ENCODE measurements around the gene PSMB3. TPM values are rescaled to one million over a fixed set of nuclear protein-coding genes. Genes with fewer than 3 reads are reported as not detected.

The PSMB3 gene
- polyA plus RNA-seq, 1 donor (not counting 4 experiments of a cell fraction or from before 2014, with no cell fraction given) = 294 TPM

DNA sequence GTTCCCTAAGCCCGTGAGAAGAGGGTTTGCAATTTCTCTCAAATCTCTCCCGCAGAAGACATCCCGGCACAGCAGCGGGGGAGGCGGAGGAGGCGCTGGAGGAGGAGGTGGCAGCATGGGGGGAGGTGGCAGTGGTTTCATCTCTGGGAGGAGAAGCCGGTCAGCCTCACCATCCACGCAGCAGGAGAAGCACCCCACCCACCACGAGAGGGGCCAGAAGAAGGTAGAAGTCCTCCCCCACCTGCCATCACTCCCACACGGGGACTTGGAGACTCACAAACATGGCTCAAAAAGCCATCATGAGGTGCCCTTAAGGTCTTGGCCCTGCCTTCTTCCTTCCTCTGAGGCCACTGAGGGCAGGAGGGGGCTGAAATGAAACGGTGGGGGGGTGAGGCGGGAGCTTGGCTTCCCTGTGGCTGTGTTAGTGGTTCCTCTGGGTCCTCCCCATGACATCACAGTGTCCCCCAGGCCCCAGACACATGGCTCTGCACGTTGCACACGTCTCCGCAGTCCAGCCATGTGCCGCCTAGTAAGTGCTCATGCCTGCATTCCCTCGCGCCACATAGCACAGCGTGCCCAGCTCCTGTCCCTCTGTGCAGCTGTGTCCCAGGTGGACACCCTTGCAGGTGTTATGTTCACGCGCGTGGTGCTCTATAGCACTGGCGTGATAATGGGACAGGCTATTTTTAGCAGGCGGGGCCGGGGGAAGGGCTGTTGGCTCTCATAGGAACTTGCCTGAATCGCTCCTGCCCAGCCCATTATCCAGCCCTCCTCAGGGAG lies 40.6 kb upstream of the PSMB3 start:
- H3K36me3 ChIP-seq (ENCODE audit: control insufficient read depth in 2 of 2, extremely low read depth in 1 of 2, insufficient read depth in 2 of 2, low read length in 2 of 2) = peaks cover 18 to 37% of the 10 kb centered on the region in 2 experiments

GRCh38 chr17:38712593-38712992 lies 39.9 kb upstream of the PSMB3 start:
- H3K9ac ChIP-seq (ENCODE audit: control insufficient read depth, extremely low read depth, insufficient read depth, low read length) = no peak overlapping the region
- no peak overlapping the region for H3K4me3 ChIP-seq (ENCODE audit: control insufficient read depth in 2 of 3, extremely low read depth in 1 of 3, insufficient read depth in 2 of 3, low read depth in 1 of 3, low read length in 3 of 3)
- no peak overlapping the region for H2AFZ ChIP-seq (ENCODE audit: control insufficient read depth, low read length)
- H3K27me3 ChIP-seq (ENCODE audit: control insufficient read depth, extremely low read depth, insufficient read depth, low read length) = no peaks in the 10 kb centered on the region
- no peak overlapping the region for H3K27ac ChIP-seq (ENCODE audit: control insufficient read depth, insufficient read depth, low read length)
- no peaks in the 10 kb centered on the region for H3K79me2 ChIP-seq (ENCODE audit: control insufficient read depth, insufficient read depth, low read length)
- H3K9me3 ChIP-seq (ENCODE audit: control insufficient read depth, low read depth, low read length) = no peaks in the 10 kb centered on the region
- no peak for TF ChIP-seq EZH2 (IDR thresholded peaks at IDR 0.05; ENCODE audit: low read length)
- TF ChIP-seq, protein P1, sequence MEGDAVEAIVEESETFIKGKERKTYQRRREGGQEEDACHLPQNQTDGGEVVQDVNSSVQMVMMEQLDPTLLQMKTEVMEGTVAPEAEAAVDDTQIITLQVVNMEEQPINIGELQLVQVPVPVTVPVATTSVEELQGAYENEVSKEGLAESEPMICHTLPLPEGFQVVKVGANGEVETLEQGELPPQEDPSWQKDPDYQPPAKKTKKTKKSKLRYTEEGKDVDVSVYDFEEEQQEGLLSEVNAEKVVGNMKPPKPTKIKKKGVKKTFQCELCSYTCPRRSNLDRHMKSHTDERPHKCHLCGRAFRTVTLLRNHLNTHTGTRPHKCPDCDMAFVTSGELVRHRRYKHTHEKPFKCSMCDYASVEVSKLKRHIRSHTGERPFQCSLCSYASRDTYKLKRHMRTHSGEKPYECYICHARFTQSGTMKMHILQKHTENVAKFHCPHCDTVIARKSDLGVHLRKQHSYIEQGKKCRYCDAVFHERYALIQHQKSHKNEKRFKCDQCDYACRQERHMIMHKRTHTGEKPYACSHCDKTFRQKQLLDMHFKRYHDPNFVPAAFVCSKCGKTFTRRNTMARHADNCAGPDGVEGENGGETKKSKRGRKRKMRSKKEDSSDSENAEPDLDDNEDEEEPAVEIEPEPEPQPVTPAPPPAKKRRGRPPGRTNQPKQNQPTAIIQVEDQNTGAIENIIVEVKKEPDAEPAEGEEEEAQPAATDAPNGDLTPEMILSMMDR (optimal IDR thresholded peaks at IDR 0.05 in 1 of 3, IDR thresholded peaks at IDR 0.05 in 1 of 3, conservative IDR thresholded peaks at IDR 0.05 in 1 of 3; ENCODE audit: extremely low read depth in 1 of 3, insufficient read depth in 2 of 3, low read length in 3 of 3) = no peak
- dilution Hi-C loops (cut with MboI; ENCODE audit: extremely low pct_ligation_motif_present, low sequenced_read_pairs) = no loop called here
- peaks cover 18 to 43% of the 10 kb centered on the region in 2 experiments for H3K36me3 ChIP-seq (ENCODE audit: control insufficient read depth in 2 of 2, extremely low read depth in 1 of 2, insufficient read depth in 2 of 2, low read length in 2 of 2)
- H4K20me1 ChIP-seq (ENCODE audit: control insufficient read depth, extremely low read depth, insufficient read depth, low read length) = no peaks in the 10 kb centered on the region
- DNase-seq (ENCODE audit: low read depth, low spot score) (no peak), FAIRE-seq (no peak)
- no peaks in the 10 kb centered on the region for H3K9me1 ChIP-seq (ENCODE audit: control insufficient read depth, extremely low read depth, insufficient read depth, low read length)
- H3K4me2 ChIP-seq (ENCODE audit: control insufficient read depth, extremely low read depth, insufficient read depth, low read depth, low read length) = no peak overlapping the region
- no peaks in the 10 kb centered on the region for H3K4me1 ChIP-seq (ENCODE audit: control insufficient read depth, extremely low read depth, insufficient read depth, low read length)

More for the DNA sequence above, 40.6 kb upstream of the PSMB3 start:
- Histone ChIP-seq H3K4me3 (ENCODE audit: control insufficient read depth in 2 of 3, extremely low read depth in 1 of 3, insufficient read depth in 2 of 3, low read depth in 1 of 3, low read length in 3 of 3) (no peak overlapping the region), H3K79me2 (ENCODE audit: control insufficient read depth, insufficient read depth, low read length) (no peaks in the 10 kb centered on the region), H3K27ac (ENCODE audit: control insufficient read depth, insufficient read depth, low read length) (no peak overlapping the region), H3K4me1 (ENCODE audit: control insufficient read depth, extremely low read depth, insufficient read depth, low read length) (no peaks in the 10 kb centered on the region), H3K9me1 (ENCODE audit: control insufficient read depth, extremely low read depth, insufficient read depth, low read length) (no peaks in the 10 kb centered on the region), H3K9me3 (ENCODE audit: control insufficient read depth, low read depth, low read length) (no peaks in the 10 kb centered on the region), H3K27me3 (ENCODE audit: control insufficient read depth, extremely low read depth, insufficient read depth, low read length) (no peaks in the 10 kb centered on the region), H2AFZ (ENCODE audit: control insufficient read depth, low read length) (no peak overlapping the region), H4K20me1 (ENCODE audit: control insufficient read depth, extremely low read depth, insufficient read depth, low read length) (no peaks in the 10 kb centered on the region), H3K4me2 (ENCODE audit: control insufficient read depth, extremely low read depth, insufficient read depth, low read depth, low read length) (no peak overlapping the region), H3K9ac (ENCODE audit: control insufficient read depth, extremely low read depth, insufficient read depth, low read length) (no peak overlapping the region)
- FAIRE-seq (no peak), DNase-seq (ENCODE audit: low read depth, low spot score) (no peak)
- dilution Hi-C loops (cut with MboI; ENCODE audit: extremely low pct_ligation_motif_present, low sequenced_read_pairs) = no loop called here
- TF ChIP-seq EZH2 (IDR thresholded peaks at IDR 0.05; ENCODE audit: low read length) = no peak
- TF ChIP-seq, protein P1 (optimal IDR thresholded peaks at IDR 0.05 in 1 of 3, IDR thresholded peaks at IDR 0.05 in 1 of 3, conservative IDR thresholded peaks at IDR 0.05 in 1 of 3; ENCODE audit: extremely low read depth in 1 of 3, insufficient read depth in 2 of 3, low read length in 3 of 3) = no peak

Data from keratinocyte (primary cell).